ENCODE measurements around the gene PDCD11.

PDCD11 gene

DNA sequence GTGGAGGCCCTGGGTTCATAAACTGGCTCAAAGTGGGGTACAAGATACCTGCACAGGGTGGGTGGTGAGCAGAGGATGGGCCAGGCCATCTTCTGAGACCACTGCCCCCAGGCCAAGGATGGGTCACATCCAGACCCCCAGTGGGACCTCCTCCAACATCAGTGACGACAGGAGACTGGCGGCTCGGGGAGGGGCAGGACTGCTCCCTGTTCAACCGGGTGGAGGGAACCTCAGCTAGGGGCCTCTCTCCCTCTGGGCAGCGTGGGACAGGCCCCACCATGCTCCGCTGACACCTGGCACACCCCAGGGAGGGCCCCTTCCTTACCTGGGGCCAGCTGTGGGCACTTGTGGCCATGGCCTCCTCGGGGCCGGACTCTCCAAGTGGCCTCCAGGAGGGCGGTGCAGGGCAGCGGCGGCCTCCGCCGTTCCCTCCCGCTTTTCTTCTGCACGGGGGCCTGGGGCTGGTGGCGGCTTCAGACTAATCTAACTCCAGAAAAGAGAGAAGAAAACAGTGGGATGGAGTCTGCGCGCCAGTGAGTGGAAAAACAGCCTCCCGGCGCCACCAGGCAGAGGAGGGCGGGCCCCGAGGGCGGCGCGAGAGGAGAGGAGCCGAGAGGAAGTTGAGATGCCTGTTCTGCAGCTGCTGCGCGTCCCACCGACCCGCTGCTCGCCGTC is 55.5 kb downstream of the PDCD11 start, which contains the start of gene CALHM2:
Gene CALHM2 (minus strand): TSS at position 540 of the 675 bp plus-strand sequence. CDS start 2,429 bp downstream, outside the sequence.
- DNase-seq (ENCODE audit: low spot score), result peak; percentile 91
- TF ChIP-seq, protein P1, sequence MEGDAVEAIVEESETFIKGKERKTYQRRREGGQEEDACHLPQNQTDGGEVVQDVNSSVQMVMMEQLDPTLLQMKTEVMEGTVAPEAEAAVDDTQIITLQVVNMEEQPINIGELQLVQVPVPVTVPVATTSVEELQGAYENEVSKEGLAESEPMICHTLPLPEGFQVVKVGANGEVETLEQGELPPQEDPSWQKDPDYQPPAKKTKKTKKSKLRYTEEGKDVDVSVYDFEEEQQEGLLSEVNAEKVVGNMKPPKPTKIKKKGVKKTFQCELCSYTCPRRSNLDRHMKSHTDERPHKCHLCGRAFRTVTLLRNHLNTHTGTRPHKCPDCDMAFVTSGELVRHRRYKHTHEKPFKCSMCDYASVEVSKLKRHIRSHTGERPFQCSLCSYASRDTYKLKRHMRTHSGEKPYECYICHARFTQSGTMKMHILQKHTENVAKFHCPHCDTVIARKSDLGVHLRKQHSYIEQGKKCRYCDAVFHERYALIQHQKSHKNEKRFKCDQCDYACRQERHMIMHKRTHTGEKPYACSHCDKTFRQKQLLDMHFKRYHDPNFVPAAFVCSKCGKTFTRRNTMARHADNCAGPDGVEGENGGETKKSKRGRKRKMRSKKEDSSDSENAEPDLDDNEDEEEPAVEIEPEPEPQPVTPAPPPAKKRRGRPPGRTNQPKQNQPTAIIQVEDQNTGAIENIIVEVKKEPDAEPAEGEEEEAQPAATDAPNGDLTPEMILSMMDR (IDR thresholded peaks at IDR 0.05; ENCODE audit: extremely low read depth, missing control alignments), result no peak

DNA sequence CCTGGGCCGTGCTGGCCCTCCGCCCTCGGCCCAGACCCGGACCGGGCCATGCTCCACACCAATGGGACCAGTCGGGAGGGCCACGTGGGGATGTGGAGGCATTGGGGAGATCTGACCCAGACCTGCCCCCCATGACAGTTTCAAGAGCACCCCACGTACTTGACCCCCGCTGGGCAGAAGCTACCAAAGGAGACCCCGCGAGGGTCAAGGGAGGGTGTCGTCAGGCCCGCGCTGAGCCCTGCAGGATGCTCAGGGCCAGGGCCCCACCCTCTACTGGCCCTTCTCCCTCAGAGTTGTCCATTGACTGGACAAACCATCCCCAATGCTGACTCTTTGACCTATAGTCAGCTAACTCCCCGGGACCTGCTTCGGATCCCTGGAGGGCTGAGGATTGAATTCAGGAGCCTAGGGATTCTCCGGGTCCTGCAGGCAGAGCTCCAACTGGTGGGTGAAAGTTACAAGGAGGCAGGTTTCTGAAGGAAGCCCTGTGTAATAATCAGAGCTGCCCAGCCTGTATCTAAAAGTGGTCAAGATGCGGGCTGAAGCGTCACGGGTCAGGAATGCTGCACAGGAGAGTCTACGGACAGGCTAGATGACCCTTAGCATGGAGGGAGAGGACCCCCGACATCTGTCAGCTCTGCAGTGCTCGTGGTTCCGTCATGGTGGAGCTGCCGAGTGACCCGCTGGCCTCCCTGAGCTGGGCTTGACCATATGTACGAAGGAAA is 56.2 kb downstream of the PDCD11 start:
- TF ChIP-seq, protein P1 (IDR thresholded peaks at IDR 0.05; ENCODE audit: extremely low read depth, missing control alignments), result no peak
- DNase-seq (ENCODE audit: low spot score), result no peak

DNA sequence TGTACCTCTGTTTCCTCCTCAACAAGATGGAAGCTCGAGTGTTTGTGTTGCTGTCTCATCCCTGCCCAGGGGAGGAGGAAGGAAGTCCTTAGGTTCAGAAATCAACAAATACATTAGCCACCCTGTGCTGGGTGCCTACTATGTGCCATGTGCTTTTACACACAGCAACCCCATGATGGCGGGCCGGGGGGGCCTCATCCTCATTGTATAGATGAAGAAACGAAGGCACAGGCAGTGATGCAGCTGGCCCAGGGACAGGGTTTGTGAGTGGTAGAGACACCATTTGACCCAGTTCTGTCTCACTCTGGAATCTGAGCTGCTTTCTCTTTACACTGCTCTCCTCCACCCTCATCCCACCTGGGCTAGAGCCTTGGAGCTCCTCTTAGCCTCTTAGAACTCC is 57.6 kb downstream of the PDCD11 start:
- TF ChIP-seq, protein P1 (IDR thresholded peaks at IDR 0.05; ENCODE audit: extremely low read depth, missing control alignments), result no peak
- no peak for DNase-seq (ENCODE audit: low spot score)

DNA sequence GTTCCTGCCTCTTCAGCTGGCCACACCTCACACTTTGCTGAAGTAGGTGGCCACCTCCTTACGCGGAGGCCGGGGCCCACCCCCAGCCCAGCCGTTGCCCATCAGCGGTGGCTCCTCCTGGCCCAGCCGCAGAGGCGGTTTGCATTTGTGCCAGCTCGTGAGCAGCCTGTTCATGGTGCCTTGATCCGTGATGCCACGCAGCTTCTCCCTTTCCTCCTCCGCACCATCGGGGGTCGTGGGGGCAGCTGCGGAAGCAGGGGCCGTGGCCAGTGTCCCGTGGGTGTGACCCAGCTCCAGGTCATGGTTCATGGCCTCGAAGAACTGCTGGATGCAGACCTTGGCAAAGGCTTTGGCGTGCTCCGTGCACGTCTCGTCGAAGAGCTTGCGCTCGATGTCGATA is 58.8 kb downstream of the PDCD11 start:
- TF ChIP-seq, protein P1 (IDR thresholded peaks at IDR 0.05; ENCODE audit: extremely low read depth, missing control alignments), result no peak
- DNase-seq (ENCODE audit: low spot score), result no peak

DNA sequence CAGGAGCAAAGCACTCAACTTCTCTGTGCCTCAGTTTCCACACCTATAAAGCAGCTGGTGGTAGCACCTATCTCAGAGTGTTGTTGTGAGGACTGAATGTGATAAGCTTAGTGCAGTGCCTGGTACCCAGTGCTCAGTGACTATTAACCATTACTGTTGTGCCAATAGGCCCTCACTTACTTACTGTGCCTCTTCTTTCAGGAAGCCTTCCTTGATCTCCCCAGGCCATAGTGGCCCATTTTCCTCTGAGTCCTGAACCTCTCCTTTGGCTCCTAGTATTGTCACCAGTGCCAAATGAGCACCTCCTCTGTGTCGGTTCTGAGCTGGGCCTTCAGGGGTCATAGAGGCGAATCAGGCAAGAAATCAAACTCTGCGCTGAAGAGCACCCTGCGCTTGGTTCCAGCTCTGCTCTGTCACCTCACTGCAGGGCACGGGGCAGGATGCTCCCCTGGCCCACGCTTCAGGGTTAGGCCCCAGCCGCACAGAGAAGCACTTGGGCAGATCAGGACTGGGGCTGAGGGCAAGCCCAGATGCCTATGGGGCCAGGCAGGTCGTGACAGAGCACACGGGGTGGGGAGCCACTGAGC is 59.7 kb downstream of the PDCD11 start:
- no peak for DNase-seq (ENCODE audit: low spot score)
- TF ChIP-seq, protein P1 (IDR thresholded peaks at IDR 0.05; ENCODE audit: extremely low read depth, missing control alignments), result no peak

DNA sequence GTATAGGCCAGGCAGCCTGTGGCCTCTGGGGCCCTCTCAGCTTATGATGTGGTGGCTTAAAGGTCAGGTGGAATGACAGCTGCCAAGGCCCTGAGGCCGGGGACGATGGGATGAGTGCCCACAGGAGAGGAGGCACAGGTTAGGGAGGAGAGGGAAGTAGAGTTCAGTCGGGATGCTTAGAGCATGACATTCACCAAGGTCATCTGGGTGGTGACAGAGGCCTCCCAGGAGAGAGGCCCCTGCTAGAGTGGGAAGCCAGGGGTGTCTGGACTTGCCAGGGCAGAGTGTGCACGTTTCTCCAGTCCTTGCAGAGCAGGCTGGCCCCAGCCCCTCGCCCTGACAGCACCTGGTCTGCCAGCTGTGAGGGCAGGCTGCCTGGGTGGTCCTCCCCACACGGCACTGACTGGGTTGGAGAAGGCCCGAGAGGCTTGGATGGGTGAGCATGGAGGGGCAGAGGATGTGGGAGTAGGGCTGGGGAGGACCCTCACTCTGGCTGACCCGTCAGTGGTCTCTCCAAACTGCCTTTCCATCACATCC is 60.8 kb downstream of the PDCD11 start:
- DNase-seq (ENCODE audit: low spot score), result no peak
- TF ChIP-seq, protein P1 (IDR thresholded peaks at IDR 0.05; ENCODE audit: extremely low read depth, missing control alignments), result no peak
